ENCODE results near the gene WRAP73.

Gene WRAP73

DNA sequence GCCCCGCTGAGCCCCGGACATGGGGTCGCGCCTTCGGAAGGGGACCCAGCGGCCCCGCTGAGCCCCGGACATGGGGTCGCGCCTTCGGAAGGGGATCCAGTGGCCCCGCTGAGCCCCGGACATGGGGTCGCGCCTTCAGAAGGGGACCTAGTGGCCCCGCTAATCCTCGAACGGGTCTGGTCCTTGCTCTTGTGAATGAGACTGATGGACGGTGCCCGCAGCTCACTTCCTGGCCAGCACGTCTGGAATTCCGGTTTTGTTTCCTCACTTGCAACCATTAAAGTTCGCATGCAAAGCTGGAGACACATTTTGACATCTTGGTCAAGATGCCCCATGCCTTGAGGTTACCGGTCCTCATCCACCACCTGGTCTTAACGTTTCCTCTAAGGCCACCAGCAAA is 5.6 kb downstream of the WRAP73 start:
- DNase-seq: no peak

DNA sequence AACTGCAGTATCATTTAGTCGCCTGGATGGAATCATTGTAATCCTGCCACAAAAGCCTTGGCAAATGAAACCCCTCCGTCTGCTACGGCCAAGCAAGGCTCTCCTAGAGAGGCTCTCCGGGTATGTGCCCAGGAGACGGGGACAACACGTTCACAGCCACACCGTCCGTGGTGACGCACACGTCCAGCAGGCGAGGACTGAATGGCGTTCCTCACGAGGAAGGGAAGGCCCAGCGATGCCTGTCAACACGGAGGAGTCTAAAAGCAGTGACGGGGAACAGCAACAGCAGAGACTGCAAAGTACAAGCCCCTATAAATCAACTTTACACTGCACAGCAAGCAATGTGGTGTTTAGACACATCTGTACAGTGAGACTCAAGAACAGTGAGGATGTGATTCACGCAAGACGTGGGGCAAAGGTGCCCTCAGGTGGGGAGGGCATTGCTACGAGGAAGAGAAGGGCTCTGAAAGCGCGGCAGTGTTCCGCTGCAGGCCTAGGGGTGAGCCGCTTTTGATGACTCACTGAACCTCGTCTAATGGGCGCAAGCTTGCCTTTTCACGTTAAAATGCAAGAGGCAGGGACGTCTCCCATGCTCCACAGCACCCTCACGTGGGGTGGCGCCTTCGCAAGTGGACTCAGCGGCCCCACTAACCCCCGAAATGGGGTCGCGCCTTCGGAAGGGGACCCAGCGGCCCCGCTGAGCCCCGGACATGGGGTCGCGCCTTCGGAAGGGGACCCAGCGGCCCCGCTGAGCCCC is 6.8 kb downstream of the WRAP73 start:
- no peak for DNase-seq

DNA sequence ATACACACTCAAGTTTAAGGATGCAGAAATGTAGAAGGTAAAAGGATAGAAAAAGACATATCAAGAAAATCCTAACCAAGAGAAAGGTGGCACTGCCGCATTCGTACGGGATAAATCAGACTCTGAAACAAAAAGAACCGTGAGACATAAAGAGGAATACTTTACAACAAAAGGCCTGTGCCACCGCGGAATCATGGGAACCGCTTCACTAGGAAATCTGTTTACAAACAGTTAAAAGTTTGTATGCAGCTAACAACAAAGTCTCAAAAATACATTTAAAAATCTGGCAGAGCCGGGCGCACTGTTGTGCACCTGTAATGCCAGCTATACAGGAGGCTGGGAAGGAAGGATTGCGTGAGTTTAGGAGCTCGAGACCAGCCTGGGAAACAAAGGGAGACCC is 8.1 kb downstream of the WRAP73 start:
- no peak for DNase-seq

DNA sequence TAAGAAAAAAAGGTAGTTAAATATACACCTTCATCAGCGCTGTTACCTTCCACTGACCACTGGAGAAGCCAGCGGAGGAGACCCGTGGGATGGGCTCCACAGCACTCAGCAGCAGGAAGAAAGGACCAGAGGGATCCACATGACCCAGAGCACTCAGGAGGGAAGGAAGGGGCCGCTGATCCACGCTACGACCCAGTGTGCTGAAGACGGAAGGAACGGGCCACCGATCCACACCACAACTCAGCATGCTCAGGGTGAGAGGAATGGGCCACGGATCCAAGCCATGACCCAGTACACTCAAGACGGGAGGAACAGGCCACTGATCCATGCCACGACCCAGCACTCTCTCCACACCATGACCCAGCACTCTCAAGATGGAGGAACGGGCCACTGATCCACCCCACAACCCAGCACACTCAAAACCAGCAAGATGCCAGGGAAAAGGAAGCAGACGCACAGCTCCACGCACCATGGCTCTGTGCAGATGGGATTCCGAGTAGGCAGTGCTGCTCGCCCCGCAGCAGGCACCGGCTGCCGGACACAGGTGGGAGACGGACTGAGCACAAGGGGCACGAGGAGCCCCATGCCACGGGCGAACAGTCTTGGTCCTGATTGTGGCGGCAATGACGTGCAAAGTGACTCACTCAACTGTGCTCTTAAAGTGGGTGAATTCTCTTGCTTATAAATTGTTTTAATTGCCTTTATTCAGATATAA is 8.7 kb downstream of the WRAP73 start:
- DNase-seq: no peak

DNA sequence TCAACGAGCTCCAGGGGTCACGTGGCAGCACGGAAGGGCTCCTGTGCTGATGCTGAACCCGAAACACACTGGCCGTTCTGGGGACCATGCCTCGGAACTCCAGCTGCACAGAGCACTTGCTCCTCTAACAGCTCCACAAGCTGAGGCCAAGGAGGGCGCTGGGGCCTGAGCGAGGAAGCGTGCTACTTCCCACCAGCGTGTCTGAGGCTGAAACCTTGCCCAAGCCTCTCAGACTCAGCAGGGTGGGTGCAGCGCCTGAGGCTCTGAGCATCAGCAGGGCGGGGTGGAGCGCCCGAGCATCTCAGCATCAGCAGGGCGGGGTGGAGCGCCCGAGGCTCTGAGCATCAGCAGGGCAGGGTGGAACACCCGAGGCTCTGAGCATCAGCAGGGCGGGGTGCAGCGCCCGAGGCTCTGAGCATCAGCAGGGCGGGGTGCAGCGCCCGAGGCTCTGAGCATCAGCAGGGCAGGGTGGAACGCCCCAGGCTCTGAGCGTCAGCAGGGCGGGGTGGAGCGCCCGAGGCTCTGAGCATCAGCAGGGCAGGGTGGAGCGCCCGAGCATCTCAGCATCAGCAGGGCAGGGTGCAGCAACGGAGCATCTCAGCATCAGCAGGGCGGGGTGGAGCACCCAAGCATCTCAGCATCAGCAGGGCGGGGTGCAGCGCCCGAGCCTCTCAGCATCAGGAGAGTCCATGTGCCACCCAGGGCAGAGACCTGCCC is 9.6 kb downstream of the WRAP73 start:
- no peak for DNase-seq

DNA sequence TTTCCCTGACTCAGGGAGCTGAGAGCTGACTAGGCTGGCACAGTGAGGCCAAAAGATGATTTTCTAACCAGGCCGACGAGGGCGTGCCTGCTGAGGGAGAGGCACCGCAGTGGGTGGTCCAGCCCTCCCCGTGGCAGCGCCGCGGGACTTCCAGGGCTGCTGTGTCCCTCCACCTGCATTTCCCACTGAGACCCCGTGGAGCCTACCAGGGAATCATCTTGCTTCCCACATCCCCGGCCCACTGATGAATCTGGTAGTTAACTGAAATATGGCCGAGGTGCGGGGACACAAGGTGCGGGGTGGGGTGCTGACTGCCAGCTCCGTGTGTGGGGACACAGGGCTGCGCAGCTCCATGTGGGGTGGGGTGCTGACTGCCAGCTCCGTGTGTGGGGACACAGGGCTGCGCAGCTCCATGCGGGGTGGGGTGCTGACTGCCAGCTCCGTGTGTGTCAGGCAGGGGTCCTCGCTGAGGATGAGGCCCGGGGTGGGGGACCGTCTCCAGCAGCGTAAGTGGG is 10.4 kb downstream of the WRAP73 start:
- no peak for DNase-seq

DNA sequence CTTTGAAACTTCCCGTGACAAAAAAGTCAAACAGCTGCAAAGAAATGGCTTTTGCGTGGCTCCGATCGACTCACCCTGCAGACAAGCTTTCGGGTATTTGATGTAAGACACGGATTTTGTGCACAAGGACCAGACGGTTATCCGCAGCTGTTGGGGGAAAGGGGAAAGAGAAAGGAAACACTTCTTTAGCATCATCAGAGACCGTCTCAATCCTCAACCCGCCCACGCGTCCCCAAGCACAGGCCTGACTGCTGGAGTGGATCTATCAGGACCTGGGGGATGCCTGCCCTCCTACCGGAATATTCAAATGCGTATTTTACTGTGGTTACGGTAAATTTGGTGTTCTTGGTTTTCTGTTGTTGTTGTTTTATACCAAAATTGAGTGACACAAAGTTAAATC is 11.2 kb downstream of the WRAP73 start:
- DNase-seq: no peak

DNA sequence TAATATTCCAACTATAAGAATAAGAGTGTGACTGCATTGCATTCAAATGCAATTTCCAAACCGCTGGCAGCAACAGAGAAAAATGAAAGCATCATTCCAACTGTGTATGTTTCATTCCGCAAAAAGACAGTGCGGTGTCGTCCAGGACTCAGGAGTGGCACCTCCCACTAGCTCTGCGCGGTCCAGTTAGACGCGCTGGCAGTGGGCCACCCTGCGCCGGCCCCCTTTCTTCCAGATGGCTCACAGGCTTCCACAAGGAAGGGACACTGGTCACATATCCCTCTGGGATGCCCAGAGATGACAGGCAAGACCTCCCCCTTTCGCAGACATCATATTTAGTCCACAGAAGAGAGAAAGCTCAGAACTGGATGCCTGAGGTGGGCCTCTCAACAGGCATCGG is 11.9 kb downstream of the WRAP73 start:
- no peak for DNase-seq

DNA sequence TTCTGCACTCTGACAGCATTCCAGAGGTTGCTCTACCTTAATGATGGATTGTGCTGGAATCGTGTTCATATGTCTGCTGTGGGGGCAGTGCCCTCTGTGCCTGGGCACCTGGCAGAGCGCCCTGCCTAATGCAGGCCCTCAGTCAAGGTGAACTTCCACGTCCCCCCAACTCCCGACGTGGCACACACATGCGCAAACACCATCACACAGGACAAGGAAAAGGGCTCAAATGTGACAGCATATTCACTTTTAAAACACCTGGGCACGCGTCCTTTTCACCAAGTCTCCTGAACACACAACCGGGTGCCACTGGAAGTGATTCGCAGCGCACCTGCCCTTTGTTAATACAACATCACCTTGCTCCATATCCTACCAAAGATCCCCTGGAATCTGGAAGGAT is 13.4 kb downstream of the WRAP73 start:
- no peak for DNase-seq

DNA sequence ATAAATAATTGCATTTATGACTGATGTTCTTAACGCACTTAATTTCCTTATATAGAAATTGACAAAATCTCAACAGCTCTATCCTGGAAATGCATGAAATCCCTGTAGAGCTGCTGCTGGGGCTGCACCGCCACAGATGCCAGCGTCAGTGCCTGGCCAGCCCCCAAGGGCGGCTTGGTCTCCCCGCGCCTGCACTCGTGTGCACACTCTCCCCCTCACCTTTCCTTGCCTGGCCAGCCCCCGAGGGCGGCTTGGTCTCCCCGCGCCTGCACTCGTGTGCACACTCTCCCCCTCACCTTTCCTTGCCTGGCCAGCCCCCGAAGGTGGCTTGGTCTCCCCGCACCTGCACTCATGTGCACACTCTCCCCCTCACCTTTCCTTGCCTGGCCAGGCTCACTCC is 13.8 kb downstream of the WRAP73 start:
- no peak for DNase-seq

DNA sequence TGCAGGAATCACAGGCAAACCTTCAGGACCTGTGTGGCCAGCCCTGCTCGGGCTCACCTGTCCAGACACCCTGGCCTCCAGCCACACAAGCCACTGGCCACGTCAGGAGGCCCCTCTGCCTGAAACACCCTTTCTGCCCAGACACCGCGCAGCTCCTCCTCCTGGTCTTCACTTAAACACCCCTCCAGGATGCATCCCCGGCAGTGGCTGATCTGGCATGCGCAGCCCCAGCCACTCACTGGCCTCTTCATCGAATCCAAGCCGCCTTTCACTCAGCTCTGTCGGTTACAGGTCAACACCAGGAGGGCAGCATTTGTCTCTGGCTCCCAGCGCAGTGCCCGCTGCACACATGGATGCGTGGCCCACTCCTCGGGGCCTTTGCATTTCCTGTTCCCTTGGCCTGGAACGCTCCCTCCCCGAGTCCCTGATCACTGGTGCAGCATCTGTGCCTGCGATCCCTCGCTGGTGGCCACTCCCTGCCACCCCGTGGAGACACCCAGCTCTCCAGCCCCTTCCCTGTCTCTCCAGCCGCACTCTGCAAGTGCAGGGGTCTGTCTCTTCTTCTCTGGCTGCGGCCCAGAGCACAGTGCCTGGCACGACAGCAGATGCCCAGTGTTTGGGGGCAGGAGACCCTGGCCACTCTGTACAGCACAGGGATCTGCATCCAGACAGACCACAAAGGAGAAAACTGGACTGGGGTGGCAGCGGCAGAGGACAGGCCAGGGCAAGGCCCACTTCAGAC is 15.7 kb downstream of the WRAP73 start:
- no peak for DNase-seq

DNA sequence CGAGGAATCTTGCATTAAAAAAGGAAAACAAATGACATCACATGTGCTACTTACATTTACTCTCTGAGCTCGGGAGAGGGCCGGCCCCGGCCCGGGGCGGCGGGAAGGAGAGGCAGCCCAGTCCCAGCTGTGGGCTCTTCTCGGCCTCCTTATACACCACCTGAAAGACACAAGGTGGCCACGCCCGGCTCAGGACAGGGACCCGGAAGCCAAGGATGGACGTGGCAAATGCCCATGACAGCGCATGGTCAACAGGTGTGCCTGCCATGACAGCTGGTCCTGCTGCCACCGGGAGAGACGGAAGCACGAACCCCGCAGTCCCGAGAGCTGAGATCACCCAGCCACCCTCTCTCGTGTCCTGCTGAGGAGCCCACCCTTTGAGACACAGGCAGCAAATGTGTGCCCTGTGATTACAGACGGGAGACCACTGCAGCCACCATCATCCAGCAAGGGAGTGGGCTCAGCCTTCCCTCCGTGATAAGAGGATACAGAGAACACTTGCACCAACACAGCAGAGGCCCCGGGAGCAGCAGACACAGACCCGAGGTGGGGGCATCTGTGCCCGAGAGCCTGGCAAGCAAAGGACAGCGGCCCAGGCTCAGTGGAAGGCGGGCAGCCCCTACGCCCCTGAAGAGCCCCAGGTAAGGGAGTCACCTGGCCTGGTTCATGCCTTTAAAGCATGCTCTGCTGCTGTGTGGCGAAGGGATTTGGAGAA is 16.4 kb downstream of the WRAP73 start:
- DNase-seq: no peak

DNA sequence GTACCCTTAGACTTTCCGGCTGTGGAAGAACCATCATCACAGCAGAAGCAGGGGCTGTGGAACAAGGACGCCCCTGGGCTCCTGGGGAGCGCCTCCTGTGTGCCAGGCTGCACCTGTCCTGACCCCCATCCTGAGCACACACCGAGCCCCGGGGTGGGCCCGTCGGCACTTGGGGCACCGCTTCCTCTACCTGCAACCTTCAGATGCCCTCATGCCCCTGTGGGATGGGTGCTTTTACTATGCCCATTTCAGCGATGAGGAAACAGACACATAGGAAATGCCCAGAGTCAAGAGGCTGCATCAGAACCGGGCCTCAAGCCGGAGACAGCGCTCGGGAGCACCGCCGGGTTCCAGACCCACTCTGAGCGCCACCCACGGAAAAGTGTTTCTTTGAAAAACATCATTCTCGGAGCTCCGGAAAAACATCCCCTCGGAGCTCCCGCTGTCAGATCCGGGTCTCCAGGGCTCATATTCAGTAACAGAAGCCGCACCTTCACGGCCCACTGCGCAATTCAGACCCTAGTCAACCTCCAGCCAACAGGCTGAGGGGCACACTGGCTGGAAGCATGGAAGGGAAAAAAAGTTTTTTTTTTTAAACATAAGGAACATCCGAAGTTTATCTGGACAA is 17.1 kb downstream of the WRAP73 start:
- DNase-seq: no peak

DNA sequence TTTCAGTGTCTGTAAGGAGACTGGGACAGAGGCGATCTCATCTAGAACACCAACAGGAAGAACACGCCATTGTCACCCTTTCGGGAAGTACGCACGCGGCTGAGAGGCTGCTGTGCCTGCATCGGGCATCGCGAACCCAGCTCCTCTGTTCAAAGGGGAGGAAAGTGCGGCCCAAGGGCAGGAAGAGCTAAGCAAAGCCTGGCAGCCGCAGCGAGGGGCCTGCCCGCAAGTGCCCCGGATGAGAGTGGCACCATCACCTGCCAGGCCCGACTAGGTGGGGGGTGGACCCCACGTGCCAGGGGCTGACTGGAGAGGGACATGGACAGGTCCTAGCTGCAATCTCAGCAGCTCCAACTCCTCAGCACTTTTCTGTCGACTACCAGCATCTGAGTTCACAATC is 17.6 kb downstream of the WRAP73 start:
- no peak for DNase-seq

DNA sequence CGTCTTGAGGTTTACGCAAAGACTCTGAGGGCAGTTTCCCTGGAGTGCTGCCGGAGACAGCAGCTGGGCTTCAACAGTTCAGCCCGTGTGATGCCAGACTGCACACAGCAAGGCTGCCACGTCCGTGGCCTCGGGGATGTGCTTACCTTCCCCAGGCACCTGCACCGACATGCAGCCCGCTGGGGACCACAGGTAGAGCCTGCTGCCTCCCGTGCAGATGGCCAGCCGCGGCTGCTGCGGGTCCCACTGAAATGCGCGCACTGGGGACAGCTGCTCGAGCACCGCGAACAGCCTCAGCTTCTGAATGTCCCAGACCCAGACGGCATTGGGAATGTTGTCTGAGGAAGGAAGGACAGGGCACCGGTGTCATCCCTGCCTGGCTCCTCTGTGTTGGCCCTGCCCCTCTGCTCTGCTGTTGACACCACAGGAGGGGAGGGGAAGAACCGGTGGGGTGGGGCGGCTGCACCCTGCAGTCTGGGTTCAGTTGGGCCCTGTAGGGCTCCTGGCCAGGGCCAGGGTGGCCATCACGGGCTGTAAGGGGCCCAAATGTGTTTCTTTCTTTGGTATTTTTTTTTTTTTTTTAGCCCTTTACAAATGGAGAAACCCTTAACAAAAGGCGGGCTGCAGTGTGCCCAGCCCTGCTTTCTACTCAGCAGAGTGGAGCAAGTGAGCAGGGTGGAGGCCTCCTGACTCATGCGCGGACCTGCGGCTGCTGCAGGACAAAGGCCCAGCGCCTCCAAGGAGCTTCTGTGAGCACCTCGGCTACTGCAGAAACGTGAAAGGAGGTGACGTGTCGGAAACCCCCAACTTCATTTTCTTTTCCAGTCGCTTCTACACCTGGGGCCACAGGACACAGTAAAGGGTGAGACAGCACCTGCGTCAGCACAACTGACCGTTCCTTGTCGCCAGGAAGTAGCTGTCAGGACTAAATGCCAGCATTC is 18.3 kb downstream of the WRAP73 start:
- DNase-seq: no peak

DNA sequence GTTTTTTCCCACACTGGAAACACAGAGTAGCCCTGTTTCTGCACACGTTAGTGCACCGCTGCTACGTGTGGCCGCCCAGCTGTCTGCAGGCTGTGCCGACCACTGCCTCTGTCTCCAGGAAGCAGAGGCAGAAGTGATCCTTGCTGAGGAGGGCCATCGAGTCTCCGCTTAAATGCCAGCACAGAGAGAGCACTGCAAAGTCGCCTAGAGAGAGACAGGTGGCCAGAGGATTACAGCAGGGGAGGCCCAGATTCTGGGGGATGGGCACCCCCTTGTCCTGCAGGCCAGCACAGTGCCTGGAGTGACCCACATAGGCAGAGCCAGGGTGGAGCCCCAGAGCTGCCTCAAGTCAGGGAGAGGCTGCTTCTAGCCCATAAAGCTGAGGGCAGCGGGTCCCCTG is 19.0 kb downstream of the WRAP73 start:
- no peak for DNase-seq

DNA sequence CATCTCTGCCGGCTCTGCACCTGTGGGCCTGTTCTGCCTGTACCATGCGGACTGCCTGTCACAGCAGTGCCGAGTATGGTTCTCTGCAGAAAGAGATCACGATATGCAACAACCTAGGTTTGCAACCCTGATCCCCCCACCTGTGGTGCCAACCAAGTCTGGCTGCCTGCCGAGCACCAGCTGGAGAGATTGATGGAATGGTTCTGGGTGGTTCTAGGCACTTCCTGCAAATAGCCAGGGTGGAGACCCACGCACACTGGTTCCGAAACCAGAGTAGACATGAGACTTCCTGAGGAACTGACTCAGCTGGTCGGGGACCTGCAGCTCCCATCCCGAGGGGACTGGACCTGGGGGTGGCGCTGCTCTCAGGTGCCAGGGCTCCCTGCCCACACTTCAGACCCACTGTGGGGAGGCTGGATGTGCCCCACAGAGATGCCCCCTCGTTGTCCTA is 19.7 kb downstream of the WRAP73 start:
- no peak for DNase-seq

DNA sequence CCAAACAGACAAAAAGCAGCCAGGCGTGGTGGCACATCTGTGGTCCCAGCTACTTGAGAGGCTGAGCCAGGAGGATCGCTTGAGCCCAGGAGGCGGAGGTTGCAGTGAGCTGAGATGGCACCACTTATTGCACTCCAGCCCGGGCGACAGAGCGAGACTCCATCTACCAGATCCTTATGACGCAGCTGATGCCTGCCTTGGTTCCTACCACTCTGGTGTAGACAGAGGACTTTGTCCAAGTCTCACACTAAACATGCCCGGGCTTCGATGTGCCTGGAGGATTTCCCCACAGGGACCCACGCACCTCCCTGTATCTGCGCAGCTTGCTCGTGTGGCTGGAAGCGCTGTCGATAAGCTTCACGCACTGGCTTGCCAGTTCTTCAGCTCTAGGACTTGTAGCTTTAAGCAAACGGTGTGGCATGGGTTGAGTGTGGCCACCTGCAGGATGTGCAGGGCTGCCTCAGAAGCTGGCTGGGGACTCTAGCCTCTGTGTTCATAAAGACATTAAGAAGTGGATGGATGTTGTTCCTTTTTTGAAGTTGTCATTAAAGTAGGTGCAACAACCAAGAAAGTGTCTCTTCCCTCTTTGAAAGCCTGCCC is 20.2 kb downstream of the WRAP73 start:
- DNase-seq: no peak

DNA sequence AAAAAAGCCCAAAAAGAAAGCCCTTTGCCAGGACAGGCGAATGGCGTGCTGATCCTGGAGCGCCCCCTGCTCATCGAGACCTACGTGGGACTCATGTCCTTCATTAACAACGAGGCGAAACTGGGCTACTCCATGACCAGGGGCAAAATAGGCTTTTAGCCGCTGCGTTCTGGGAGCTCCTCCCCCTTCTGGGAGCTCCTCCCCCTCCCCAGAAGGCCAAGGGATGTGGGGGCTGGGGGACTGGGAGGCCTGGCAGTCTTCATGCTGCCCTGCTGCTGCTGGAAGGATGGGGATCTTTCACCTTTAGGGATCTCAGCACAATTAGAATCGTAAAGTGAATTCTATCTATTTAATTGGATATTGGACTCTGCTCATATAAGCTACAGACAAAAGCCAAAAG is 21.5 kb downstream of the WRAP73 start:
- DNase-seq: no peak

Data from NCI-H1105 (cell line).